Thymus (tissue), 11 donors: Measurements from ENCODE around the gene CDKN2AIPNL. TPM values are rescaled to one million over a fixed set of nuclear protein-coding genes. Genes with fewer than 3 reads are reported as not detected.

ENCODE experiments used
- DNase-seq, 9 donors: peaks; one replicate each; pipeline ENCODE4 v3.0.0-alpha.2; 2013; ENCODE audit warnings: low spot score in 9 of 9, low read depth in 6 of 9, missing footprints in 1 of 9
- H3K27ac ChIP-seq, 2 donors: one replicate each; pipeline ENCODE4 v1.5.1; 2013; ENCODE audit warnings: control low read depth in 1 of 2, low read depth in 1 of 2, low read length in 1 of 2, mild to moderate bottlenecking in 1 of 2, moderate library complexity in 1 of 2
- H3K27me3 ChIP-seq, 2 donors: one replicate each; pipeline ENCODE4 v1.5.1; 2013; ENCODE audit warnings: low read length in 1 of 2; ENCODE audit not compliant: control insufficient read depth in 2 of 2, insufficient read depth in 1 of 2
- H3K36me3 ChIP-seq, 2 donors: one replicate each; pipeline ENCODE4 v1.5.1; 2013; ENCODE audit warnings: low read length in 1 of 2, mild to moderate bottlenecking in 1 of 2, moderate library complexity in 1 of 2; ENCODE audit not compliant: control insufficient read depth in 2 of 2, insufficient read depth in 2 of 2
- H3K4me1 ChIP-seq, 2 donors: one replicate each; pipeline ENCODE4 v1.5.1; 2013; ENCODE audit warnings: low read length in 2 of 2; ENCODE audit not compliant: control insufficient read depth in 2 of 2, insufficient read depth in 2 of 2
- H3K4me3 ChIP-seq, 2 donors: one replicate each; pipeline ENCODE4 v1.5.1; 2013; ENCODE audit warnings: low read length in 2 of 2, control low read depth in 1 of 2, mild to moderate bottlenecking in 1 of 2
- H3K9me3 ChIP-seq, 2 donors: one replicate each; pipeline ENCODE4 v1.5.1; 2013; ENCODE audit warnings: low read length in 1 of 2, mild to moderate bottlenecking in 1 of 2; ENCODE audit not compliant: control insufficient read depth in 2 of 2, insufficient read depth in 1 of 2
- WGBS: extraction: QIAGEN DNeasy Blood & Tissue Kit; methylation state at CpG from one replicate; pipeline ENCODE4 v1.1.7; 2013; 5-methylcytosine and 5-hydroxymethylcytosine counted together
- polyA plus RNA-seq: library from polyadenylated mRNA; stranded (reverse); fragments of 200-250 nt; gene quantifications from one replicate; pipeline ENCODE4 v1.2.3, GENCODE V29; 2013
- total RNA-seq: library from RNA; stranded (reverse); fragments of 120-200 nt; gene quantifications from one replicate; pipeline ENCODE4 v1.2.4, GENCODE V29; 2013
- donor health status: healthy.

CDKN2AIPNL gene
- total and polyA plus RNA-seq, 2 donors: 36.5 to 42.1 TPM

DNA sequence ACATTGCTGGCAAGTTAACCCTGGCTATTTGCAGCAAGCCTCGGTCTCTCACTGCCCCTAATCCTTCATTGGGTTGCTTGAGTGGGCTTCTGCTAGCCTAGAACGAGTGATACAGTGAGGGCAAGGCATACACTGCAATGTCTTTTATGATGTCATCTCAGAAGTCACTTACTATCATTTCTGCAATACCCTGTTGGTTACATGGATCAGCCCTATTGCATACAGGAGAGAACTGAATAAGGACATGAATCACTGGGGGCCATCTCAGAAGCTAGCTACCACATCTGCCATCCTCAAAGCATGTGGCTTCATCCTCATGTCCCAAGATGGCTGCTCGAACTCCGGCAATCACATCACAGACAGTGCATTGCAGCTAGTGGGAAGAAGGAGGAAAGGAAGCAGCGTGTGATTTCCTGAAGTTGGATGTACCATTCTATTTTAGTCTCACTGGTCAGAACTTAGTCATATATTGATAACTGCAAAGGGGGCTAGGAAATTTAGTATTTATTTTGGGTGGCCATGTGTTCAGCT lies 33.3 kb upstream of the CDKN2AIPNL start:
- H3K36me3 ChIP-seq: no peaks in the 10 kb centered on the region
- no peak overlapping the region for H3K4me3 ChIP-seq
- no peak overlapping the region for H3K27ac ChIP-seq
- WGBS: 96% methylated on average over 5 of the region's 5 CpGs
- DNase-seq: no peak
- H3K27me3 ChIP-seq: no peaks in the 10 kb centered on the region
- no peaks in the 10 kb centered on the region for H3K4me1 ChIP-seq
- no peaks in the 10 kb centered on the region for H3K9me3 ChIP-seq

DNA sequence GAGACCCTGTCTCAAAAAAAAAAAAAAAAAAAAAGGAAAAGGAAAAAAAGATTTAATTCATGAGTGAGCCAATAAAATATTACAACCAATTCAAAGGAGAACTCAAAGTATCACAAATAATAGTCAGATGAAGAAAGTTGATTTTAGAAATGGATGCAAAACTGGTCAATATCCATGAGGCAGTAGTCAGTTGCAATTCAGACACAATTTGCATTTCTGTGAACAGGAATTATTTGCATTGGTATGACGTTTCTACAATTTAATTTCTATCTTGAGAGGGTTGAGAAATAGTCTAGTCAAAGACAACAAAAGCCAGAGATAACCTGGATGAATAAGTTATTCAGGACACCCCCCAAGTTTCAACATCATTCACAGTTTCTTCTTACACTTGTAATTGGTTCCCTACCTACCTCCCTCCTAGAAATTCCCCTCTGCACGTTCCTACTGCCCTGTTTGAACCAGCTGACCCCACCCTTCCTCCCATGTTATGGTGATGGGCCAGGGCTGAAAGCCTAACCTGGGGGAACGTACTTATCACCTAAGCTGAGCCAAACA lies 28.6 kb upstream of the CDKN2AIPNL start:
- H3K27me3 ChIP-seq: no peaks in the 10 kb centered on the region
- peaks cover 2 to 17% of the 10 kb centered on the region in 2 donors for H3K4me1 ChIP-seq
- no peaks in the 10 kb centered on the region for H3K36me3 ChIP-seq
- DNase-seq: no peak
- H3K4me3 ChIP-seq: no peak overlapping the region
- no peaks in the 10 kb centered on the region for H3K9me3 ChIP-seq
- H3K27ac ChIP-seq: no peak overlapping the region
- WGBS: 90% methylated on average over 3 of the region's 3 CpGs

DNA sequence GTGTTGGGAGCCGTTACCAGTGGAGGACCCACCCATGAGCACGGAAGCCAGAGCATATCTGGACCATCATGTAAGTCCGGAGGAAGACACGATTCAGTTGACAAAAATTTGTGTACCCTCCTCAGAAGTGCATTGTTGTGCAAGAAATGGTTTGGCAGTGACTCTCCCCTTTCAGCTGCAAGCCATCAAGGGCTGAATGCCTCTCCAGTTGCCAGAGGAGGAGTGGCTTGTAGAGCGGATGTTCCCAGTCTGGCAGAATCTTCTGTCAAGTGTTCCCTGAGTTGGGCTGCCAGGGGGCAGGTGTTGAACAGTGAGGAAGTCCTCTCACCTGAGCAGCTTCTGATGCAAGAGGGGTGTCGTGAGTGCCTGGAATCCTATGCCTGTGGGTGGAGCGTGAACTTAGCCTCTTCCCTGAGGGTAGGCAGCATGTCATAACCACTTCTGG lies 27.6 kb upstream of the CDKN2AIPNL start:
- Histone ChIP-seq H3K4me1 (peaks cover 2 to 17% of the 10 kb centered on the region in 2 donors), H3K9me3 (no peaks in the 10 kb centered on the region), H3K4me3 (no peak overlapping the region), H3K27me3 (no peaks in the 10 kb centered on the region), H3K36me3 (no peaks in the 10 kb centered on the region), H3K27ac (peak overlapping the region in 1 of 2 donors; percentile 25)
- 92% methylated on average over 7 of the region's 7 CpGs for WGBS
- DNase-seq: peak in 1 of 9 donors; percentile 21

DNA sequence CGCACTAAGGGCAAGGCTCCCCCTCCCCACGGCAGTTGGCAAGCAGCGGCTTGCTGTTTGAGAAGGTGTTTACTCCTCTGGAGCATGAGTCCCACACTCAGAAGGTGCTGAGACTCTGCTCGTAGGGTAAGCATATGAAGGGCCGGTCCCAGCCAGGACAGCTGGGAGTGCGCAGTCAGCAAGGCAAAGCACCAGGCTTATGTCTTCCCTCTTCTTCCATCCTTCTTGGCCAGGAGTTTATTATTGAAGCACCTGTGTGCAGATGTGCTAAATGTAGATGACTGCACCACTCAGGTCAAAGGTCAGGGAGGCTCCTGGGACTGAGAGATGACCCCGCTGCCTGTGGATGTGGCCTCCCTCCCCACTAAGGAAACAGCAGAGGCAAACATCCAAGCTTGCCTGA lies 27.0 kb upstream of the CDKN2AIPNL start:
- DNase-seq: no peak
- H3K36me3 ChIP-seq: no peaks in the 10 kb centered on the region
- H3K27me3 ChIP-seq: no peaks in the 10 kb centered on the region
- H3K4me3 ChIP-seq: no peak overlapping the region
- H3K4me1 ChIP-seq: peaks cover 2 to 17% of the 10 kb centered on the region in 2 donors
- no peak overlapping the region for H3K27ac ChIP-seq
- no peaks in the 10 kb centered on the region for H3K9me3 ChIP-seq
- 97% methylated on average over 7 of the region's 7 CpGs for WGBS

DNA sequence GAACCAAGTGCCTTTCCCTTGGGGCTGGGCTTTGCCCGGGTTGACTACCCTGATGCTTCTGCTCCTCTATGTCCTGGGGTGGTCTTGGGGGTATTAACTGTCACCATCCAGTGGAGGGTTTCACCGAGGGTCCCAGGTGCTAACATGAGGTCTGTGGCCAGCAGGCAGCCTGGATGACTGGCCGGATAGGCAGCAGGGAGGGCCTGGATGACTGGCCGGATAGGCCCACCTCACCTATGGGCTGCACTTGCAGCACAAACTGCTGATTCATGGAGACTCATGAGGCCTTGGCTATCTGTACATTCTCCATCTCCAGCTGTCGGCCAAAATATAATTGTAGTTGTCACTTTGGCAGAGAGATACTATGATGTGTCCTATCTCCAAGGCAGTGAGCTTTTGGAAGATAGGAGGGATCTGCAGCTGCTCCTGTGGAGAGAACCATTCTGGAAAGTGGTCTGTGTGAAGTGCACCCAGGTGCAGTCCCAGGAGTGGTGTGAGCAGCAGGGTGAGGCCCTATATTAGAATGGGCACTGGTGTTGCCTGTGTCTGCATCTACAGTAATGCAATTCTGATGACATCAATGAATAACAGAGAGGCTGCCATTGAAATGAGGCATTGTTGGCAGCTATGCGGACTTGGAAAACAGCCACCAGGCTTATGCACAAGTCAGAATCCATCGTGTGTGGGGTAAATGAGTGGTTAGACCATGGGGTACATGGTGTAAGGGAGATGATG lies 26.3 kb upstream of the CDKN2AIPNL start:
- Histone ChIP-seq H3K9me3 (no peaks in the 10 kb centered on the region), H3K27ac (no peak overlapping the region), H3K4me1 (peaks cover 2 to 17% of the 10 kb centered on the region in 2 donors), H3K36me3 (no peaks in the 10 kb centered on the region), H3K27me3 (no peaks in the 10 kb centered on the region), H3K4me3 (no peak overlapping the region)
- 87% methylated on average over 7 of the region's 7 CpGs for WGBS
- DNase-seq: no peak

DNA sequence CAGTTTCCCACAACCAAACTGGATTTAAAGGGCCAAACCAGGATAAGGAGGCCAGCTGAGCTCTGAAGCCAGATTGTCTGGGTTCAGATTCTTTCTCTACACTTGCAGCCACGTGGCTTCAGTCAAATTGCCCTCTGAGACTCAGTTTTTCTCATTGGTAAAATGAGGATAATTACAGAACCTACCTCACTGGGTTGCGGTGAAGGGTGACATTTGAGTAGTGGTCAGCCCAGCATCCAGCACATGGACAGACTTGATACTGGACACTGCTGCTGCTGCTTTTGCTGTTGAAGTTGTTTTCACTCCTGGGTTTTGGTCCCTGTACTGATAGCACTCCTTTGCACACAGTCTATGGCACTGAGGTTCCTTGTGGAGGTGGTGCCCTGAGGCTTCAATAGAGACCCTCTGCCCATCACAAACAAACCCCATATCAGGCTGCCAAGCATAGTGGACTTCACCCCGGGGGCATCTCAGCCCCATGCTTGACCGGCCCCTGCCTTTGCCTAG lies 25.7 kb upstream of the CDKN2AIPNL start:
- 87% methylated on average over 4 of the region's 4 CpGs for WGBS
- DNase-seq: no peak

DNA sequence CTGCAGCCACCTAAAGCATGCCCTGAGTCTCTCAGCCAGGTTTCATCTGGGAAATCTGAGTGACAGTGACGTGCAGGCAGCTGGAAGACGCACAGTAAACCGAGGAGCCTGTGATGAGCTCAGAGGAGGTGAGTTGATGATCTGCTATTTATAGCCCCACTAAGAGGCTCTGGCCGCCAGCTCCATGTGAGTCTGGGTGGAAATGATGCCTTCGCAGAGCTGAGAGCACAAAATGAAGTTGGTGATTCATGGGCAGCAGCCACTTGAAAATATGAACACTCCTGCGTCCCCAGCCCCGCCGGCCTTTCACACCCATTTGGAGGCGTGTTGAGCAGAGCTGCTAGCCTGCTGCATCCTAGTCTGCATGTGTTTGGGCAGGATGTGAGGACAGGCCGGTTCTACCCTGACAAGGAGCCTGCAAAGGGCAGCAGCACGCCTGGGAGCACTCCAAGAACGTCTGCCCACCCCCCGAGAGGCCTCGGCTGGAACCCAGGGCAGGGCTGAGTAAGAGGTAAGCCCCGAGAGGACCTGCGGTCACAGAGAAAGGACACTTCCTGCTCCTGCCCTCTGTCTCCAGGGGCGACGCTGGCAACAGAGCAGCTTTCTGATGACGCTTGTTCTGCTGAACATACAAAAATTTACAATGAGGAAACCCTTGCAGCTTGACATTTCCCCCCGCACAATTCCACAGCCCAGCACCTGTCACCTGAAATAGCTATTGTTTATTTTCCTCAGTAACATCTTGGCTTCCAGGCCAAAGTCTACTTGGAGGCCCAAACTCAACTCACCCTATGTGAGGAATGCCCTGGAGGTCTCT lies 25.1 kb upstream of the CDKN2AIPNL start:
- Histone ChIP-seq H3K36me3 (no peaks in the 10 kb centered on the region), H3K4me1 (peaks cover 2 to 17% of the 10 kb centered on the region in 2 donors), H3K9me3 (no peaks in the 10 kb centered on the region), H3K4me3 (peak overlapping the region in 1 of 2 donors; percentile 2), H3K27ac (peak overlapping the region; percentile 11 to 28), H3K27me3 (no peaks in the 10 kb centered on the region)
- WGBS: 21% methylated on average over 20 of the region's 20 CpGs
- peak in 7 of 9 donors; percentile 19 to 70 (median 33) for DNase-seq

More for the DNA sequence above, 25.7 kb upstream of the CDKN2AIPNL start:
- H3K9me3 ChIP-seq: no peaks in the 10 kb centered on the region
- no peaks in the 10 kb centered on the region for H3K27me3 ChIP-seq
- H3K4me3 ChIP-seq: no peak overlapping the region
- H3K36me3 ChIP-seq: no peaks in the 10 kb centered on the region
- peak overlapping the region; percentile 11 to 13 for H3K27ac ChIP-seq
- peaks cover 2 to 17% of the 10 kb centered on the region in 2 donors for H3K4me1 ChIP-seq

DNA sequence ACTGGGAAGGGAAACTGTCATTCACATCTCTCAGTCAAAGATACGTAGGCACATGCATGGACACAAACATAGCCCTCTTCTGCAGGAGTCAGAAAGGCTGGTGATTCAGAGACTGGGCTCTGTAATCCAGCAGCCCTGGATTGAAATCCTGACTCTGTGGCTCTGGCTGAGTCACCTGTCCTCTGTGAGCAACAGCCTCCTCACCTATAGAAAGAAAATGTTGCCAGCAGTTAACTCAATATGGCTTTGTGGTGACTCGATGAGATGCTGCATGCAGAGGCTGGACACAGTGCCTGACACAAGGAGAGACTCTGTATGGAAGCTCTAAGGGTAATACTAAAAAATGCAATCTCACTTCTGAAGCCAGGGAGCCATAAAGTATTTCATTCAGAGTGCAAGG lies 23.9 kb upstream of the CDKN2AIPNL start:
- Histone ChIP-seq H3K27ac (no peak overlapping the region), H3K4me3 (no peak overlapping the region), H3K36me3 (no peaks in the 10 kb centered on the region), H3K9me3 (no peaks in the 10 kb centered on the region), H3K4me1 (peaks cover 2 to 17% of the 10 kb centered on the region in 2 donors), H3K27me3 (no peaks in the 10 kb centered on the region)
- no peak for DNase-seq
- 78% methylated on average over 2 of the region's 2 CpGs for WGBS
